ENCODE measurements around the gene DYNLRB1.

DYNLRB1 gene

GRCh38 chr20:34525709-34526416 is 9.6 kb downstream of the DYNLRB1 start:
- no peak for DNase-seq (ENCODE audit: insufficient read length, low spot score)
- FAIRE-seq, result no peak
- no peak for TF ChIP-seq CTCF (IDR thresholded peaks at IDR 0.05; ENCODE audit: insufficient read depth, missing control alignments)

DNA sequence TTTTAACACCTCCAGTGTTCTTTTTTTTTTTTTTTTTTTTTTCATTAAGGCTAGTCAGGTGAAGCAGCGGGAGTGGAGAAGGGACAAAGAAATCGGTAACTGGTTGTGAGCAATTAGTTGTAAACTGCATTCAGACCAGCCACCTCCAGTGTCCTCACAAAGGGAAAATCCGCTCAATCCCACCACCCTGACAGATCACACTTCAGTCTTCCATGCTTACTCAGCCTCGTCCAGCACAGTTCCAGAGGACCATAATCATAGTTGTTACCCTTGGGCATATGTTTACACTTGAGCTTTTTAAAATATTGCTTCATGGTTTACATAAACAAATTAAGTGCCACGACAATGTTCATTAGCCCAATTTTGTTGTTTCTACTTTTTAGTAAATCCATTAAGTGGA is 10.2 kb downstream of the DYNLRB1 start:
- no peak for TF ChIP-seq CTCF (IDR thresholded peaks at IDR 0.05; ENCODE audit: insufficient read depth, missing control alignments)
- no peak for FAIRE-seq
- no peak for DNase-seq (ENCODE audit: insufficient read length, low spot score)

- no peak for TF ChIP-seq CTCF (IDR thresholded peaks at IDR 0.05; ENCODE audit: insufficient read depth, missing control alignments)
- DNase-seq (ENCODE audit: insufficient read length, low spot score) (no peak), FAIRE-seq (no peak)
Observed at GRCh38 chr20:34527016-34527415, 10.8 kb downstream of the DYNLRB1 start.

GRCh38 chr20:34528921-34529297 is 12.7 kb downstream of the DYNLRB1 start:
- FAIRE-seq (no peak), DNase-seq (ENCODE audit: insufficient read length, low spot score) (no peak)
- no peak for TF ChIP-seq CTCF (IDR thresholded peaks at IDR 0.05; ENCODE audit: insufficient read depth, missing control alignments)

DNA sequence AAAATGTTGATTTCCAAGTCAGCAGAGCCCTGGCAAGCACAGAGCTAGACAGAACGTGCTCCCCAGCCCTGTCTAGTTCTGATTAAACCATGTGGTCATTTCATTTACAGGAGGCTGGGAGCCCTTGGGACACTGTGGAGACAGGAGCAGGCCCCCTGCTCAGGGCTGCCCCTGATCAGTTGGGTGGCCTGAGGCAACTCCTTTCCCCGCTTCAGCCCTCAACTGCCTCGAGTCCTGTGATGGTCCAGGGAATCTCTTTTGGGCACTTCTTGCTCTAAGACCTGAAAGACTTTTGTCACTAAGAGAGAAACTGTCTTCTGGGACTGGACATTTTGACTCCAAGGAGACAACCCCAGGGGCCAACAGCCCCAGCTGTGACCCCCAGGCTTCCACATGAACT is 13.5 kb downstream of the DYNLRB1 start:
- FAIRE-seq (no peak), DNase-seq (ENCODE audit: insufficient read length, low spot score) (no peak)
- no peak for TF ChIP-seq CTCF (IDR thresholded peaks at IDR 0.05; ENCODE audit: insufficient read depth, missing control alignments)

DNA sequence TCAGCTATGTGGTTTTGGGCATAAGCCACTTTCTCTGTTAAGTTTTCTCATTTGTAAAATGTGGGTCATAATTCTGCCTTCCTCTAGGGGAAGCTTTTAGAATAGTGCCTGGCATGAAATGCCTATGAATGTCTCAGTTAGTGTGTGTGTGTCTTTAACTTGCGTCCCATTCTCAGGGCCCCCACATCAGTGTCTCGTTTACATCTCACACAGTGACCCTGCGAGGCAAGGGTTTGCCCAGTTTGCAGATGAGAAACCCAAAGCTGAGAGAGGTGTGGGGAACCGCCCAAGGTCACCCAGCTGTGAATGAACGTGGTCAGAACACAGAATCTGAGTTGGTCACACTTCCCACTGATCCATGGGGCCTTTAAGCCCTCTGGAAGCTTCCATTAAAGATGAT is 14.1 kb downstream of the DYNLRB1 start:
- DNase-seq (ENCODE audit: insufficient read length, low spot score) (no peak), FAIRE-seq (no peak)
- no peak for TF ChIP-seq CTCF (IDR thresholded peaks at IDR 0.05; ENCODE audit: insufficient read depth, missing control alignments)

- TF ChIP-seq CTCF (IDR thresholded peaks at IDR 0.05; ENCODE audit: insufficient read depth, missing control alignments), result no peak
- no peak for DNase-seq (ENCODE audit: insufficient read length, low spot score)
- FAIRE-seq, result no peak
Observed at GRCh38 chr20:34531608-34532265, 15.5 kb downstream of the DYNLRB1 start.

All from D721Med (cell line).